Measurements from ENCODE around the gene LPCAT2. TPM values are rescaled to one million over a fixed set of nuclear protein-coding genes. Genes with fewer than 3 reads are reported as not detected.

LPCAT2 gene
- total RNA-seq, 4 donors from 2014 or later, result 4.6 to 66.0 (median 10.9) TPM

DNA sequence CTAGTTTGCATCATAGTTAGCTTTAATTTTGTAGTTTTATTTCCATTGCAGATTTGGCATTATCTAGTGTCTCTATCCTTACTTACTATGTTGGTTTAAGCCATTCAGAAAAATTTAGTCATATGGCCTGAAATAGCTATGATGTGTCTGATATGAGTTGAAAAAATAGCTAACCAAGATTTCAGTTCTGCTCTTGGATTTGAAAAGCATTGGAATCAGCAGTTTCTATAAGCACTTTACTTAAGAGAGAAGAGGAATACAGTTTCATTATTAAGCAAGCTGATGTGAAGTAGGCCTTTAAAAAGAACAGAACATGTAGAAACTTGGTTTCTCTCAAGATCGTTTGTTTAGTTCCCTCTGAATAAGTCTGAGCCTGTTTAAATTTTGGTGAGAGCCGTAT is 25.9 kb downstream of the LPCAT2 start:
- H3K27ac ChIP-seq, result no peak overlapping the region
- no peak for DNase-seq
- H3K4me1 ChIP-seq, result no peaks in the 10 kb centered on the region
- H3K27me3 ChIP-seq, result no peaks in the 10 kb centered on the region
- H3K36me3 ChIP-seq, result no peaks in the 10 kb centered on the region
- no peaks in the 10 kb centered on the region for H3K9me3 ChIP-seq
- no peak overlapping the region for H3K4me3 ChIP-seq
- no peak for TF ChIP-seq POLR2A (IDR thresholded peaks at IDR 0.05)
- TF ChIP-seq, protein P1, sequence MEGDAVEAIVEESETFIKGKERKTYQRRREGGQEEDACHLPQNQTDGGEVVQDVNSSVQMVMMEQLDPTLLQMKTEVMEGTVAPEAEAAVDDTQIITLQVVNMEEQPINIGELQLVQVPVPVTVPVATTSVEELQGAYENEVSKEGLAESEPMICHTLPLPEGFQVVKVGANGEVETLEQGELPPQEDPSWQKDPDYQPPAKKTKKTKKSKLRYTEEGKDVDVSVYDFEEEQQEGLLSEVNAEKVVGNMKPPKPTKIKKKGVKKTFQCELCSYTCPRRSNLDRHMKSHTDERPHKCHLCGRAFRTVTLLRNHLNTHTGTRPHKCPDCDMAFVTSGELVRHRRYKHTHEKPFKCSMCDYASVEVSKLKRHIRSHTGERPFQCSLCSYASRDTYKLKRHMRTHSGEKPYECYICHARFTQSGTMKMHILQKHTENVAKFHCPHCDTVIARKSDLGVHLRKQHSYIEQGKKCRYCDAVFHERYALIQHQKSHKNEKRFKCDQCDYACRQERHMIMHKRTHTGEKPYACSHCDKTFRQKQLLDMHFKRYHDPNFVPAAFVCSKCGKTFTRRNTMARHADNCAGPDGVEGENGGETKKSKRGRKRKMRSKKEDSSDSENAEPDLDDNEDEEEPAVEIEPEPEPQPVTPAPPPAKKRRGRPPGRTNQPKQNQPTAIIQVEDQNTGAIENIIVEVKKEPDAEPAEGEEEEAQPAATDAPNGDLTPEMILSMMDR (IDR thresholded peaks at IDR 0.05), result no peak

DNA sequence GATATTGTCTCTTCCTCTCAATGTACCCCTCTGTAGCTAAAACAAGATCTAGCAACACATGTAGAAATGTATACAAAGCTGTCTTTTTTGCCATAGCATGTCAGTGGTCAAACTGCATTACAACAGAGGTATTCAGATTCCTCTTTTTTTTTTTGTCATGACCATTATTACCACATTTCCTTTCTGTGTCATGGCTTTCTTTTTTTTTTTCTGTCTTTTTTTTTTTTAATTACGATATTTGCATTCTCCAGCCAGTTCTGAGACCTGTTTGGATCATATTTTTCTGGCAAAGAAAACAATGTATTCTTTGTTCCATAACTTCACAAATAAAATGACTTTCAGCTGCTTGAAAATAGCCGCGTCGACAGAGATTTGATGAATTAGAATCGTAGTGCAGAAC is 30.2 kb downstream of the LPCAT2 start:
- TF ChIP-seq, protein P1 (IDR thresholded peaks at IDR 0.05), result no peak
- no peak for TF ChIP-seq POLR2A (IDR thresholded peaks at IDR 0.05)
- no peaks in the 10 kb centered on the region for H3K27me3 ChIP-seq
- H3K4me3 ChIP-seq, result no peak overlapping the region
- no peaks in the 10 kb centered on the region for H3K9me3 ChIP-seq
- H3K36me3 ChIP-seq, result no peaks in the 10 kb centered on the region
- DNase-seq, result no peak
- no peaks in the 10 kb centered on the region for H3K4me1 ChIP-seq
- H3K27ac ChIP-seq, result no peak overlapping the region

DNA sequence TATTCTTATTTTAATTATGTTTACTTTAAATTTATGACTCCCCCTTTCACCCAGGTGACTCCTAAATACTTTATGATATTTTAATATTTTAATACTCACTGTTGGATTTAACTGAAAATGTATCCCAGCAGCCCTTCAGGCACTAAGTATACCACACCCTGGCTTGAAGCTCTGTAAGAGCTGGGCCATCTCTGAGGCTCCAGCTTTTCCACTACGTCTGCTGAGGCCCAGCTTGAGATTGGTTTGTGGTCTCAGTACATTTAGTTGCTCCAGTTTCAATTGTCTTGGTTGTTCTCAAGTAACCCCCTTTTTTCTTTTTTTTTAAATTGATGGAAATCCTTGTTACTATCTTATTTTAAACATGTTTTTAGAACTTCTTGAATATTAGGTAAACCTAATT is 30.6 kb downstream of the LPCAT2 start:
- no peak for DNase-seq
- H3K36me3 ChIP-seq, result no peaks in the 10 kb centered on the region
- H3K9me3 ChIP-seq, result no peaks in the 10 kb centered on the region
- no peaks in the 10 kb centered on the region for H3K27me3 ChIP-seq
- no peak overlapping the region for H3K27ac ChIP-seq
- TF ChIP-seq, protein P1 (IDR thresholded peaks at IDR 0.05), result no peak
- TF ChIP-seq POLR2A (IDR thresholded peaks at IDR 0.05), result no peak
- no peak overlapping the region for H3K4me3 ChIP-seq
- H3K4me1 ChIP-seq, result no peaks in the 10 kb centered on the region

DNA sequence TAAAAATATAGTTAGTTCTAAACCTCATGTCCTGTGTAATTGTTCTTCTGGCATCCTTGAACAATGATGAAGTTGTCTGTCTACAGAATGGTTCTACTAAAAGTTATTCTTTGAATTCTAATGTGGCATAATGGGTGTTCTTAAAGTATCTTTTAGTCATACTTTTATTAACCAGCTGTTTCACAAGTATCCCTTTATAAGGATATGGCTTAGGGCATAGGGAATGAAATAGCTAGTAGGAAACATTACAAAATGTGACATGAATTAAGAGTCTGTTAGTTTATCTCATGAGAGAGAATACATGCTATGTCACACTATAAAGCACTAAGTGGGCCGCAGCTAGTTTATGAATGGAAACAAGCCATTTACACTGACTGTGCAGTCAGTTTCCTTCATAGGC is 31.3 kb downstream of the LPCAT2 start:
- DNase-seq, result no peak
- H3K4me1 ChIP-seq, result no peaks in the 10 kb centered on the region

DNA sequence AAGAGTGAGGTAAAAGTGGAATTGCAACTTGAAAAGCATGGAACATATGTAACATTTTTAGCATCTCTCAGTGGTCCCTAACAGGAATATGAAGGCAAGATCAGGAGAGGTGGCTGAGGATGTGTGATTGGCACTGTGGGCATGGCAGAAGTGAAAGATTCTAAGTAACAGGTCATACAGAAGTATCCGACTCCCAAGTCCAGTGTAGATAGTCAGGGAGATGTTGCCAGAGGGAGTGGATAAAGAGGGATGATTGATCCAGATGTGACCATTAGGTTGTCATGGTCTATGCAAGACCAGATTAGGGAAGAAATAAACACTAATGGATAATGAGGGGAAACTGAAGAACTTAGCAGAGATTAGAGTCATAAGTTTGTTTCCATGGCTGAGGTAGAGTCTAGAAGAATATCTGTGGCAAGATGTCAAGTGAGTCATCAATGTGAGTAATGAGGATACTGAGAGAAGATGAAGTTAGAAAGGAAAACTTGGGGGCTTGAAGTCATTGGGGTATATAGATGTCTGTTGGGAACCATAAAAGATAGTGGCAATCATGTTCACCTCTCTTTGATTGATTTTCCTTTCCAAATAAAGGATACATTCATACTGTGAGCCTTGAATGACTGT is 33.7 kb downstream of the LPCAT2 start:
- Histone ChIP-seq H3K27me3 (no peaks in the 10 kb centered on the region), H3K27ac (no peak overlapping the region), H3K36me3 (no peaks in the 10 kb centered on the region), H3K9me3 (no peaks in the 10 kb centered on the region), H3K4me3 (no peak overlapping the region), H3K4me1 (no peaks in the 10 kb centered on the region)
- DNase-seq, result no peak
- TF ChIP-seq, protein P1 (IDR thresholded peaks at IDR 0.05), result no peak
- no peak for TF ChIP-seq POLR2A (IDR thresholded peaks at IDR 0.05)

More for the DNA sequence above, 31.3 kb downstream of the LPCAT2 start:
- no peak for TF ChIP-seq POLR2A (IDR thresholded peaks at IDR 0.05)
- TF ChIP-seq, protein P1 (IDR thresholded peaks at IDR 0.05), result no peak
- Histone ChIP-seq H3K9me3 (no peaks in the 10 kb centered on the region), H3K27ac (no peak overlapping the region), H3K36me3 (no peaks in the 10 kb centered on the region), H3K27me3 (no peaks in the 10 kb centered on the region), H3K4me3 (no peak overlapping the region)

DNA sequence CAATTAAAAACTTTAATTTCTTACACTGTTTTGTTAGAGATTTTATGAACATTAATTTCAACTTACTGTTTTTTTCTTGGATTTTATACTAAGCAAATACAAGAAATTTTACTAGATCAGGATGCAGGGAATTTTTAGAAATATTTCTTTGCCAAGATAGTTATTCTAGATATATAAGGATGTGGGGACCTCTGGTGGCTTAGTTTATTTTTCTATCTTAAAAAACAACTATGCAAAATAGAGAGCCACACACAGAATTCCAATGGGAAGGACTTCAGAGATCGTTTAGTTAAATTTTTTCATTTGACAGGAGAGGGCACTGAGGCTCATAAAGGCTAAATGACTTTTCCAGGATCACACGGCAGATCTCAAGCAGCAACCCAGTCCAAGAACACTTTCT is 34.6 kb downstream of the LPCAT2 start:
- TF ChIP-seq POLR2A (IDR thresholded peaks at IDR 0.05), result no peak
- TF ChIP-seq, protein P1 (IDR thresholded peaks at IDR 0.05), result peak in 4 of 6 experiments; percentile 15 to 53 (median 47)
- Histone ChIP-seq H3K36me3 (no peaks in the 10 kb centered on the region), H3K27me3 (no peaks in the 10 kb centered on the region), H3K4me1 (no peaks in the 10 kb centered on the region), H3K27ac (no peak overlapping the region), H3K4me3 (no peak overlapping the region), H3K9me3 (no peaks in the 10 kb centered on the region)
- no peak for DNase-seq

All from Peyer's patch (tissue), 4 donors.